GM12875 (cell line): Measurements from ENCODE around the gene CTDP1.

Experiments used
- H3K4me3 ChIP-seq: one replicate; pipeline ENCODE4 v1.5.1; 2011; ENCODE audit warnings: low read depth, low read length, control low read depth
- CTCF ChIP-seq: IDR thresholded peaks from 2 replicates; pipeline ENCODE4 v1.5.1; 2011; ENCODE audit warnings: low read depth, mild to moderate bottlenecking, control low read depth, inconsistent platforms, low read length, moderate library complexity, borderline replicate concordance; ENCODE audit not compliant: insufficient read depth

The CTDP1 gene

GRCh38 chr18:79662439-79662838 lies 17.2 kb upstream of the CTDP1 start:
- no peak overlapping the region for H3K4me3 ChIP-seq
- TF ChIP-seq CTCF, result no peak

- no peak for TF ChIP-seq CTCF
- H3K4me3 ChIP-seq, result no peak overlapping the region
These were observed 15.0 kb upstream of the CTDP1 start for GRCh38 chr18:79664525-79665125.

GRCh38 chr18:79668203-79668602 lies 11.4 kb upstream of the CTDP1 start:
- TF ChIP-seq CTCF, result no peak
- H3K4me3 ChIP-seq, result no peak overlapping the region

GRCh38 chr18:79672490-79673276 lies 6.9 kb upstream of the CTDP1 start:
- TF ChIP-seq CTCF, result no peak
- H3K4me3 ChIP-seq, result no peak overlapping the region

GRCh38 chr18:79677221-79677620 lies 2.4 kb upstream of the CTDP1 start:
- H3K4me3 ChIP-seq, result no peak overlapping the region
- TF ChIP-seq CTCF, result no peak

GRCh38 chr18:79677840-79678239 lies 1.8 kb upstream of the CTDP1 start:
- H3K4me3 ChIP-seq, result no peak overlapping the region
- TF ChIP-seq CTCF, result no peak
